ENCODE results near the gene REEP3.

- TF ChIP-seq CTCF (IDR thresholded peaks at IDR 0.05) (no peak), POLR2A (IDR thresholded peaks at IDR 0.05) (no peak)
Measured at GRCh38 chr10:63661347-63661746, 140.1 kb downstream of the REEP3 start.

Measured in Peyer's patch (tissue), 4 donors.